ENCODE measurements around the gene ANKS1B.

DNA sequence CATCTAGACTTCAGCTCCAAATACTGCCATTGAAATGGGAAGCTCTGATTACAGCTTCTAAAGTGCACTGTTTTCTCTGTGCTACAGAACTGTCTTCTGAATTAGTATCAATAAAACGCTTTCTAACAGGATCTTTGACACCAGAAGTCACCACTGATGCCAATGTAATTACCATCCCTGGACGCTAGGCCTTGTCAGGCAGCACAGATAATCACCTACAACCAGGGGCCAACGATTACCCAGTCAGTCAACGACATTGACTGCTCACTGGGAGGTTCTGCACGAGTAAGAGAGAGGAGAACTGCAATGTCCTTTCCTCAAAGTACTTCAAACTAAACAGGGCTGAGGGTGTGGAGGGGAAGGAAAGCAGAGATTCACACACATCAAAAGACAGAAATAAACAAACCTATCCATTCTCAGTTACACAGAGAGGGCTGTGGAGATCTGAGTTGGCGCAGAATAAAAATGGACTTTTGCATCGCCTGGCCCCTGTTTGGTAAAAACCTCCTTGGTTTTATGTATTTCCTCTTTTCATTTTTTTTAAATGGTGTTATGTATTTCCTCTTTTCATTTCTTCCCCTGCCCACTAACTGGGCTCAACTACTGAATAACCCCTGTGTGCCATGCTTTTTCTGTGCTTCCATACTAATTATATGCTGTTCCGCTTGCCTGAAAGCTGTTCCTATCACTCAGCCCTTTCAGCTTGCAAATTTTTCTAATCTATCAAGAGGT is 847.4 kb downstream of the ANKS1B start:
- no peak for TF ChIP-seq POLR2A (IDR thresholded peaks at IDR 0.05; ENCODE audit: low read length)
- no peak for TF ChIP-seq GATA1 (IDR thresholded peaks at IDR 0.05; ENCODE audit: low read depth, low read length)

Measured in erythroblast (primary cell).